Measurements from ENCODE around the gene F12. TPM values are rescaled to one million over a fixed set of nuclear protein-coding genes. Genes with fewer than 3 reads are reported as not detected.

The F12 gene
- total RNA-seq, 1 experiment from 2014 or later = 30.0 TPM

- no peak overlapping the region for H2AFZ ChIP-seq (ENCODE audit: low read depth, low read length, poor library complexity, severe bottlenecking)
- peak overlapping the region; percentile 45 to 62 for H3K4me3 ChIP-seq (replicated peaks in 1 of 2; ENCODE audit: low read depth in 1 of 2, low read length in 2 of 2)
- POLR2A ChIA-PET = interaction anchor here (0.6 to 2.0 kb wide), 15 partner anchors 8 to 585 kb away, joined by 3 to 15 read pairs (median 5); partner anchors contain the start of gene PDLIM7
- DNase-seq (ENCODE audit: low read depth, low spot score) = peak; percentile 100
- TF ChIP-seq ZBTB33 (IDR thresholded peaks at IDR 0.05; ENCODE audit: extremely low read depth, insufficient replicate concordance, low read length) = no peak
- no peak for TF ChIP-seq FOSL1 (IDR thresholded peaks at IDR 0.05; ENCODE audit: low read depth)
- TF ChIP-seq SRF (IDR thresholded peaks at IDR 0.05; ENCODE audit: low read depth) = no peak
- no peak for TF ChIP-seq CTCF (IDR thresholded peaks at IDR 0.05 in 2 of 3, conservative IDR thresholded peaks at IDR 0.05 in 1 of 3; ENCODE audit: borderline replicate concordance in 1 of 3, insufficient read depth in 1 of 3, low read depth in 2 of 3, low read length in 2 of 3)
- TF ChIP-seq POLR2AphosphoS5 (IDR thresholded peaks at IDR 0.05; ENCODE audit: low read depth, low read length) = peak; percentile 84
- no peak for TF ChIP-seq JUND (IDR thresholded peaks at IDR 0.05)
- no peak for TF ChIP-seq SIN3A (IDR thresholded peaks at IDR 0.05; ENCODE audit: low read depth)
- TF ChIP-seq TCF7L2 (IDR thresholded peaks at IDR 0.05; ENCODE audit: borderline replicate concordance, extremely low read depth, insufficient read depth, insufficient read length) = peak; percentile 45
- no peak for TF ChIP-seq EZH2 (IDR thresholded peaks at IDR 0.05)
- no peak for TF ChIP-seq YY1 (IDR thresholded peaks at IDR 0.05; ENCODE audit: extremely low read depth, insufficient replicate concordance, low read depth, low read length)
- no peak for TF ChIP-seq ZFX (IDR thresholded peaks at IDR 0.05)
- no peak for TF ChIP-seq EZH2phosphoT487 (IDR thresholded peaks at IDR 0.05; ENCODE audit: borderline replicate concordance)
- TF ChIP-seq ELF1 (IDR thresholded peaks at IDR 0.05; ENCODE audit: borderline replicate concordance, low read depth) = no peak
- TF ChIP-seq CBX3 (IDR thresholded peaks at IDR 0.05; ENCODE audit: low read depth) = no peak
- no peak for TF ChIP-seq ATF3 (IDR thresholded peaks at IDR 0.05)
- TF ChIP-seq POLR2A (IDR thresholded peaks at IDR 0.05; ENCODE audit: borderline replicate concordance, extremely low read depth, insufficient read depth, insufficient read length) = peak; percentile 42
- peak overlapping the region; percentile 70 for H3K9ac ChIP-seq (ENCODE audit: low read length)
- RAD21 ChIA-PET (ENCODE audit: low non-redundant PET in 1 of 2, low total read pairs in 2 of 2, uncharacterized antibody in 2 of 2, unreplicated experiment in 2 of 2) = interaction anchor here (0.6 to 1.7 kb wide), 6 partner anchors 9 to 116 kb away, joined by 3 to 4 read pairs (median 3); no protein-coding TSS in a partner anchor
- H3K4me1 ChIP-seq (ENCODE audit: control insufficient read depth in 1 of 2, insufficient read depth in 2 of 2, low read length in 2 of 2) = peaks cover 15 to 28% of the 10 kb centered on the region in 2 experiments
- BruUV-seq (replicated peaks) = TSS peak; percentile 93
- H3K79me2 ChIP-seq (ENCODE audit: insufficient read depth, low read length) = peaks cover 37% of the 10 kb centered on the region
- H3K9me2 ChIP-seq (ENCODE audit: insufficient read depth) = no peaks in the 10 kb centered on the region
- no peaks in the 10 kb centered on the region for H3K27me3 ChIP-seq (ENCODE audit: insufficient read depth, low read length)
- ATAC-seq = peak; percentile 90
- intact Hi-C loops (cut with micrococcal nuclease) = no loop called here
- H3K4me2 ChIP-seq (ENCODE audit: low read length) = peak overlapping the region; percentile 89
- H3K27ac ChIP-seq (ENCODE audit: low read depth, low read length) = peak overlapping the region; percentile 63
- CTCF ChIA-PET = interaction anchor here (0.9 to 2.3 kb wide), 6 partner anchors 20 to 116 kb away, joined by 5 to 20 read pairs (median 9); partner anchors contain the start of gene PRR7
- no peaks in the 10 kb centered on the region for H3K9me3 ChIP-seq (ENCODE audit: control insufficient read depth in 1 of 2, insufficient read depth in 1 of 2, low read depth in 1 of 2, low read length in 2 of 2)
- no peaks in the 10 kb centered on the region; a peak in 1 of 4 replicates for H3K36me3 ChIP-seq (ENCODE audit: control insufficient read depth in 1 of 2, insufficient read depth in 2 of 2, low read length in 2 of 2)
- no peaks in the 10 kb centered on the region for H4K20me1 ChIP-seq (ENCODE audit: insufficient read depth)
Measured at GRCh38 chr5:177425801-177426565, 16.6 kb upstream of the F12 start.
